Measurements from ENCODE around the gene PCSK1.

Gene PCSK1

GRCh38 chr5:96433066-96433447 is at the start of gene PCSK1:
TSS of gene PCSK1 (minus strand) at chr5:96433248. CDS start at chr5:96433042, 206 bp downstream.
- DNase-seq, result no peak

- DNase-seq, result no peak
These were observed 48.8 kb upstream of the PCSK1 start for GRCh38 chr5:96481867-96482266.

- no peak for DNase-seq
These were observed 48.1 kb upstream of the PCSK1 start for GRCh38 chr5:96481009-96481786.

GRCh38 chr5:96478983-96479382 is 45.9 kb upstream of the PCSK1 start:
- no peak for DNase-seq

GRCh38 chr5:96476654-96477053 is 43.6 kb upstream of the PCSK1 start:
- DNase-seq, result no peak

GRCh38 chr5:96474073-96474472 is 41.0 kb upstream of the PCSK1 start:
- DNase-seq, result no peak

- DNase-seq, result no peak
These were observed 40.1 kb upstream of the PCSK1 start for GRCh38 chr5:96473155-96473554.

GRCh38 chr5:96470785-96471184 is 37.7 kb upstream of the PCSK1 start:
- no peak for DNase-seq

- DNase-seq, result no peak
These were observed 35.9 kb upstream of the PCSK1 start for GRCh38 chr5:96468956-96469355.

- no peak for DNase-seq
These were observed 30.0 kb upstream of the PCSK1 start for GRCh38 chr5:96463091-96463490.

GRCh38 chr5:96459313-96460121 is 26.5 kb upstream of the PCSK1 start:
- no peak for DNase-seq

GRCh38 chr5:96458176-96458575 is 25.1 kb upstream of the PCSK1 start:
- DNase-seq, result no peak

GRCh38 chr5:96455789-96456188 is 22.7 kb upstream of the PCSK1 start:
- DNase-seq, result no peak

GRCh38 chr5:96453394-96453793 is 20.3 kb upstream of the PCSK1 start:
- DNase-seq, result no peak

GRCh38 chr5:96447949-96448348 is 14.9 kb upstream of the PCSK1 start:
- DNase-seq, result no peak

- no peak for DNase-seq
These were observed 7.1 kb upstream of the PCSK1 start for GRCh38 chr5:96440185-96440538.

- no peak for DNase-seq
These were observed 6.6 kb upstream of the PCSK1 start for GRCh38 chr5:96439477-96440184.

GRCh38 chr5:96434201-96434645 is 1.2 kb upstream of the PCSK1 start:
- DNase-seq, result no peak

GRCh38 chr5:96432216-96433065 is 607 bp downstream of the PCSK1 start:
- DNase-seq, result no peak

- DNase-seq, result no peak
These were observed 1.5 kb downstream of the PCSK1 start for GRCh38 chr5:96431376-96432187.

- no peak for DNase-seq
These were observed 5.2 kb downstream of the PCSK1 start for GRCh38 chr5:96427824-96428223.

- no peak for DNase-seq
These were observed 6.2 kb downstream of the PCSK1 start for GRCh38 chr5:96426831-96427230.
